H1 (cell line): ENCODE measurements around the gene SLC35A2. TPM values are rescaled to one million over a fixed set of nuclear protein-coding genes. Genes with fewer than 3 reads are reported as not detected.

Experiments
- BRCA1 ChIP-seq: IDR thresholded peaks from 2 replicates; pipeline ENCODE4 v1.6.1; 2012; ENCODE audit warnings: low read depth, low read length, improper control_type of control experiment
- CBX8 ChIP-seq: fragments of 300-800, 300-1000 bp; sonication (generic); IDR thresholded peaks from 2 replicates; pipeline ENCODE4 v1.7.1; 2016; ENCODE audit warnings: low read depth, low read length, borderline replicate concordance
- CEBPB ChIP-seq: IDR thresholded peaks from 2 replicates; pipeline ENCODE4 v1.6.1; 2012; ENCODE audit warnings: low read depth, low read length
- CHD1 ChIP-seq: IDR thresholded peaks from 2 replicates; pipeline ENCODE4 v1.6.1; 2012; ENCODE audit warnings: low read depth, low read length, improper control_type of control experiment
- CHD2 ChIP-seq: IDR thresholded peaks from 2 replicates; pipeline ENCODE4 v1.6.1; 2012; ENCODE audit warnings: low read length, improper control_type of control experiment
- CREB1 ChIP-seq: IDR thresholded peaks from 2 replicates; pipeline ENCODE4 v1.6.1; 2012; ENCODE audit warnings: inconsistent platforms
- EZH2 ChIP-seq: fragments of 200-600 bp; sonication (generic); IDR thresholded peaks from 2 replicates; pipeline ENCODE4 v1.7.1; 2012; ENCODE audit warnings: low read depth, mild to moderate bottlenecking, moderate library complexity, low read length, inconsistent platforms; ENCODE audit not compliant: severe bottlenecking
- FOSL1 ChIP-seq: IDR thresholded peaks from 2 replicates; pipeline ENCODE4 v1.6.1; 2011; ENCODE audit warnings: mild to moderate bottlenecking, low read depth, low read length, moderate library complexity; ENCODE audit not compliant: insufficient read depth
- HDAC2 ChIP-seq, 2 experiments: fragments of 300-600 bp in 1 of 2; sonication (generic) in 1 of 2; IDR thresholded peaks; 2 replicates each; pipeline ENCODE4 v1.6.1; 2011 to 2012; ENCODE audit warnings: low read depth in 2 of 2, low read length in 2 of 2, mild to moderate bottlenecking in 2 of 2, moderate library complexity in 2 of 2, borderline replicate concordance in 1 of 2, inconsistent platforms in 1 of 2
- HDAC6 ChIP-seq: IDR thresholded peaks from one replicate; pipeline ENCODE4 v1.7.1; 2012; ENCODE audit warnings: low read depth, mild to moderate bottlenecking, inconsistent platforms, low read length, moderate library complexity
- NRF1 ChIP-seq: IDR thresholded peaks from 2 replicates; pipeline ENCODE4 v1.6.1; 2011; ENCODE audit warnings: mild to moderate bottlenecking, low read depth, low read length, improper control_type of control experiment
- POLR2AphosphoS5 ChIP-seq: IDR thresholded peaks from 2 replicates; pipeline ENCODE4 v1.6.1; 2011; ENCODE audit warnings: low read depth, low read length
- RNF2 ChIP-seq: fragments of 200-900, 300-1000 bp; sonication (generic); IDR thresholded peaks from 2 replicates; pipeline ENCODE4 v1.7.1; 2016; ENCODE audit warnings: borderline replicate concordance, low read depth, mild to moderate bottlenecking, antibody characterized with exemption, low read length; ENCODE audit not compliant: poor library complexity, severe bottlenecking; ENCODE audit errors: missing control alignments
- SAP30 ChIP-seq: fragments of 300-600 bp; sonication (generic); IDR thresholded peaks from 2 replicates; pipeline ENCODE4 v1.7.1; 2012; ENCODE audit warnings: low read length, moderate library complexity, mild to moderate bottlenecking, inconsistent platforms; ENCODE audit not compliant: insufficient read depth, insufficient replicate concordance
- SIN3A ChIP-seq, 2 experiments: IDR thresholded peaks in 1 of 2; conservative IDR thresholded peaks in 1 of 2; 2 replicates each; pipeline ENCODE4 v1.6.1; 2011 to 2012; ENCODE audit warnings: low read length in 2 of 2, improper control_type of control experiment in 1 of 2, low read depth in 1 of 2, mild to moderate bottlenecking in 1 of 2
- TAF1 ChIP-seq: IDR thresholded peaks from 2 replicates; pipeline ENCODE4 v1.6.1; 2011; ENCODE audit warnings: mild to moderate bottlenecking, low read depth, low read length
- TAF7 ChIP-seq: optimal IDR thresholded peaks from 2 replicates; pipeline ENCODE3; 2011; ENCODE audit warnings: low read depth, mild to moderate bottlenecking, inconsistent platforms, low read length, moderate library complexity, borderline replicate concordance
- TBP ChIP-seq: IDR thresholded peaks from 2 replicates; pipeline ENCODE4 v1.6.1; 2011; ENCODE audit warnings: low read depth, low read length, improper control_type of control experiment
- TCF12 ChIP-seq: IDR thresholded peaks from 2 replicates; pipeline ENCODE4 v1.6.1; 2011; ENCODE audit warnings: low read depth, mild to moderate bottlenecking, low read length
- polyA plus RNA-seq, 7 experiments: library from polyadenylated mRNA; depleted of rRNA in 3 of 7; stranded (reverse) in 5 of 7; unstranded in 2 of 7; fragments of >200 nt in 5 of 7; fragments of 200-250 nt in 2 of 7; gene quantifications; 1 replicate in 5 of 7; 2 replicates in 1 of 7; 4 replicates in 1 of 7; pipeline versions ENCODE4 v1.2.1 to v1.2.3, GENCODE V29; 2011 to 2013; ENCODE audit warnings: missing spikeins in 2 of 7, mixed read lengths in 2 of 7
- total RNA-seq: library from RNA; stranded (reverse); fragmentation: NEBNext Ultra II Directional; extraction: Animal tissue kit (Norgen Biotek cat#: 25700); gene quantifications from 2 replicates; pipeline ENCODE4 v1.2.1, GENCODE V29; 2021
- TF ChIP-seq, protein P1 (sequence below): IDR thresholded peaks from 2 replicates; pipeline ENCODE4 v1.6.1; 2012; ENCODE audit warnings: low read length, inconsistent platforms
- TF ChIP-seq, protein P2 (sequence below): IDR thresholded peaks from 2 replicates; pipeline ENCODE4 v1.6.1; 2012; ENCODE audit warnings: inconsistent platforms

SLC35A2 gene
- total and polyA plus RNA-seq, 2 of the 8 experiments (the other 6 are each of a cell fraction or from before 2014, with no cell fraction given): 21.4 to 48.3 TPM

GRCh38 chrX:48911412-48912182, at the start of gene SLC35A2 (continued):
- TF ChIP-seq, protein P1, sequence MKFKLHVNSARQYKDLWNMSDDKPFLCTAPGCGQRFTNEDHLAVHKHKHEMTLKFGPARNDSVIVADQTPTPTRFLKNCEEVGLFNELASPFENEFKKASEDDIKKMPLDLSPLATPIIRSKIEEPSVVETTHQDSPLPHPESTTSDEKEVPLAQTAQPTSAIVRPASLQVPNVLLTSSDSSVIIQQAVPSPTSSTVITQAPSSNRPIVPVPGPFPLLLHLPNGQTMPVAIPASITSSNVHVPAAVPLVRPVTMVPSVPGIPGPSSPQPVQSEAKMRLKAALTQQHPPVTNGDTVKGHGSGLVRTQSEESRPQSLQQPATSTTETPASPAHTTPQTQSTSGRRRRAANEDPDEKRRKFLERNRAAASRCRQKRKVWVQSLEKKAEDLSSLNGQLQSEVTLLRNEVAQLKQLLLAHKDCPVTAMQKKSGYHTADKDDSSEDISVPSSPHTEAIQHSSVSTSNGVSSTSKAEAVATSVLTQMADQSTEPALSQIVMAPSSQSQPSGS: no peak; the same call in 1 of the 2 replicates
- TF ChIP-seq CHD1 (no peak), CHD2 (no peak), HDAC2 (IDR thresholded peaks at IDR 0.05; ENCODE audit: borderline replicate concordance in 1 of 2, low read depth in 2 of 2, low read length in 2 of 2) (peak in 1 of 2 experiments; percentile 81; a peak in 1 of 4 replicates), BRCA1 (no peak), SIN3A (conservative IDR thresholded peaks at IDR 0.05 in 1 of 2, IDR thresholded peaks at IDR 0.05 in 1 of 2; ENCODE audit: low read depth in 1 of 2, low read length in 2 of 2) (no peak), CBX8 (no peak), RNF2 (no peak), TAF1 (0 out of 2 replicates have a peak, but pooled peaks have one; percentile 14), NRF1 (no peak), POLR2AphosphoS5 (peak; percentile 84), EZH2 (no peak), TAF7 (peak; percentile 59), CREB1 (peak; percentile 85), CEBPB (no peak), FOSL1 (no peak), HDAC6 (no peak), SAP30 (no peak), TCF12 (0 out of 2 replicates have a peak, but pooled peaks have one; percentile 4), TBP (no peak)
- TF ChIP-seq, protein P2, sequence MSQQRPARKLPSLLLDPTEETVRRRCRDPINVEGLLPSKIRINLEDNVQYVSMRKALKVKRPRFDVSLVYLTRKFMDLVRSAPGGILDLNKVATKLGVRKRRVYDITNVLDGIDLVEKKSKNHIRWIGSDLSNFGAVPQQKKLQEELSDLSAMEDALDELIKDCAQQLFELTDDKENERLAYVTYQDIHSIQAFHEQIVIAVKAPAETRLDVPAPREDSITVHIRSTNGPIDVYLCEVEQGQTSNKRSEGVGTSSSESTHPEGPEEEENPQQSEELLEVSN: no peak
